Stimulated activated CD8-positive, alpha-beta memory T cell treated with anti-CD3 and anti-CD28 coated beads, Interleukin-12 subunit alpha, Interleukin-12 subunit beta, amount 100 ng/mL, for 4 hours (primary cell): ENCODE results near the gene GARRE1.

Source experiments
- DNase-seq: peaks from one replicate; pipeline ENCODE4 v3.0.0-alpha.2; 2020; ENCODE audit warnings: low read depth

The GARRE1 gene

GRCh38 chr19:34298891-34299520 is 44.7 kb downstream of the GARRE1 start:
- DNase-seq, result no peak

GRCh38 chr19:34299576-34299975 is 45.2 kb downstream of the GARRE1 start:
- DNase-seq, result no peak

- no peak for DNase-seq
Observed at GRCh38 chr19:34300380-34300779, 46.0 kb downstream of the GARRE1 start.

- DNase-seq, result no peak
Observed at GRCh38 chr19:34300962-34301361, 46.6 kb downstream of the GARRE1 start.
